ENCODE results near the gene OSBP2. TPM values are rescaled to one million over a fixed set of nuclear protein-coding genes. Genes with fewer than 3 reads are reported as not detected.
A peak's percentile ranks its signal among the peaks of the same experiment; 100 is the strongest.

OSBP2 gene, protein sequence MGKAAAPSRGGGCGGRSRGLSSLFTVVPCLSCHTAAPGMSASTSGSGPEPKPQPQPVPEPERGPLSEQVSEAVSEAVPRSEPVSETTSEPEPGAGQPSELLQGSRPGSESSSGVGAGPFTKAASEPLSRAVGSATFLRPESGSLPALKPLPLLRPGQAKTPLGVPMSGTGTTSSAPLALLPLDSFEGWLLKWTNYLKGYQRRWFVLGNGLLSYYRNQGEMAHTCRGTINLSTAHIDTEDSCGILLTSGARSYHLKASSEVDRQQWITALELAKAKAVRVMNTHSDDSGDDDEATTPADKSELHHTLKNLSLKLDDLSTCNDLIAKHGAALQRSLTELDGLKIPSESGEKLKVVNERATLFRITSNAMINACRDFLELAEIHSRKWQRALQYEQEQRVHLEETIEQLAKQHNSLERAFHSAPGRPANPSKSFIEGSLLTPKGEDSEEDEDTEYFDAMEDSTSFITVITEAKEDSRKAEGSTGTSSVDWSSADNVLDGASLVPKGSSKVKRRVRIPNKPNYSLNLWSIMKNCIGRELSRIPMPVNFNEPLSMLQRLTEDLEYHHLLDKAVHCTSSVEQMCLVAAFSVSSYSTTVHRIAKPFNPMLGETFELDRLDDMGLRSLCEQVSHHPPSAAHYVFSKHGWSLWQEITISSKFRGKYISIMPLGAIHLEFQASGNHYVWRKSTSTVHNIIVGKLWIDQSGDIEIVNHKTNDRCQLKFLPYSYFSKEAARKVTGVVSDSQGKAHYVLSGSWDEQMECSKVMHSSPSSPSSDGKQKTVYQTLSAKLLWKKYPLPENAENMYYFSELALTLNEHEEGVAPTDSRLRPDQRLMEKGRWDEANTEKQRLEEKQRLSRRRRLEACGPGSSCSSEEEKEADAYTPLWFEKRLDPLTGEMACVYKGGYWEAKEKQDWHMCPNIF
- total RNA-seq: 1.9 to 3.6 TPM (median 2.4 TPM) in 3 replicates
- long read RNA-seq, full-length matches to known transcripts: 7 of 13 reads
- long read RNA-seq, partial matches to known transcripts: 1 of 13 reads
- long read RNA-seq, other reads (novel, unspliced or antisense): 5 of 13 reads

DNA sequence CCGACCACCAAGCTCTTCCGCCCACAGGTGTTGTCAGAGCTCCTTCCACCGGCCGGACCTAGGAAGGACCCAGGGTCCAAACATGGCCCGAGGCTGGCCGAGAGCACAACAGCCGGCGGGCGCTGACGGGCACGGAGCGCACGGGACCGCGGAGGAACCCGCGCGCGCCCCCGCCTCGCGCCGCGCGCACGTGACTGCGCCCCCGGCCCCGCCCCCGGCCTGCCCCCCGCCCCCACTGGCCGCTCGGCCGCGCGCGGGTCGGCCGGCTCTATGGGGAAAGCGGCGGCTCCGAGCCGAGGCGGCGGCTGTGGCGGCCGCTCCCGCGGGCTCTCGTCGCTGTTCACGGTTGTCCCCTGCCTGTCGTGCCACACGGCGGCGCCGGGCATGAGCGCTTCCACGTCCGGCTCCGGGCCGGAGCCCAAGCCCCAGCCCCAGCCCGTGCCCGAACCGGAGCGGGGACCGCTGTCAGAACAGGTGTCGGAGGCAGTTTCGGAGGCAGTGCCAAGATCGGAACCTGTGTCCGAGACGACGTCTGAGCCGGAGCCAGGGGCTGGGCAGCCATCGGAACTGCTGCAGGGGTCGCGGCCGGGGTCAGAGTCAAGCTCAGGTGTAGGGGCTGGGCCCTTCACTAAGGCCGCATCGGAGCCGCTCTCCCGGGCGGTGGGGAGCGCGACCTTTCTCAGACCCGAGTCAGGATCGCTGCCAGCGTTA is at the start of gene OSBP2:
OSBP2 (plus strand) TSS at position 235 of the 711 bp plus-strand sequence; CDS start at position 271, 36 bp downstream.
- Mint-ChIP-seq H3K9me3 (ENCODE audit: low read depth) (no peaks in the 10 kb centered on the region), H3K27ac (ENCODE audit: unreplicated experiment) (no peak within 1 kb of the TSS), H3K4me3 (ENCODE audit: unreplicated experiment) (peak within 1 kb of the TSS; percentile 76), H3K36me3 (ENCODE audit: low read depth) (no peaks in the 10 kb centered on the region), H3K27me3 (ENCODE audit: low read depth) (no peaks in the 10 kb centered on the region), H3K4me1 (ENCODE audit: low read depth) (peaks cover 10% of the 10 kb centered on the region)
- TF ChIP-seq, protein P1, sequence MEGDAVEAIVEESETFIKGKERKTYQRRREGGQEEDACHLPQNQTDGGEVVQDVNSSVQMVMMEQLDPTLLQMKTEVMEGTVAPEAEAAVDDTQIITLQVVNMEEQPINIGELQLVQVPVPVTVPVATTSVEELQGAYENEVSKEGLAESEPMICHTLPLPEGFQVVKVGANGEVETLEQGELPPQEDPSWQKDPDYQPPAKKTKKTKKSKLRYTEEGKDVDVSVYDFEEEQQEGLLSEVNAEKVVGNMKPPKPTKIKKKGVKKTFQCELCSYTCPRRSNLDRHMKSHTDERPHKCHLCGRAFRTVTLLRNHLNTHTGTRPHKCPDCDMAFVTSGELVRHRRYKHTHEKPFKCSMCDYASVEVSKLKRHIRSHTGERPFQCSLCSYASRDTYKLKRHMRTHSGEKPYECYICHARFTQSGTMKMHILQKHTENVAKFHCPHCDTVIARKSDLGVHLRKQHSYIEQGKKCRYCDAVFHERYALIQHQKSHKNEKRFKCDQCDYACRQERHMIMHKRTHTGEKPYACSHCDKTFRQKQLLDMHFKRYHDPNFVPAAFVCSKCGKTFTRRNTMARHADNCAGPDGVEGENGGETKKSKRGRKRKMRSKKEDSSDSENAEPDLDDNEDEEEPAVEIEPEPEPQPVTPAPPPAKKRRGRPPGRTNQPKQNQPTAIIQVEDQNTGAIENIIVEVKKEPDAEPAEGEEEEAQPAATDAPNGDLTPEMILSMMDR (IDR thresholded peaks at IDR 0.05): peak; percentile 36
- DNase-seq (ENCODE audit: low spot score): peak; percentile 92

- no peak for DNase-seq (ENCODE audit: low spot score)
- Mint-ChIP-seq H3K9me3 (ENCODE audit: low read depth) (no peaks in the 10 kb centered on the region), H3K36me3 (ENCODE audit: low read depth) (no peaks in the 10 kb centered on the region)
Observed at GRCh38 chr22:30646518-30647160, 48.0 kb upstream of the OSBP2 start.

DNA sequence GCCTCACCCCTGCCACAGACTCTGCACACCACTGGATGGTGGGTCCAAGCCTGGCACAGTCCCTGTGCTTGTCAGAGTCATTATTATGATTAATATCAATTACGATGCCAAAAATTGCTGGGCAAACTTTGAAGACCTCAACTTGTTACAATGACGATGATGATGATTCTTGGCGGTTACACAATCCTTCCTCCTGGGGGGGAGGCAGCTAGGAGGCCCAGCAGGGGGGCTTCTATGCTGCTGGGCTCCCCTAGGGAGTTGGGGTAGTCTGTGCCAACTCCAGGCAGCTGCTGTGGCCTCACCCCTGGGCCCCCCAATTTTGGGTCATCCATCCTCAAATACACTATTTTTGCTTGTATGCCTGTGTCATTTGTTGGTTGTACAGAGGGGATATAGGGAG is 47.1 kb upstream of the OSBP2 start:
- Mint-ChIP-seq H3K27me3 (ENCODE audit: low read depth) (no peaks in the 10 kb centered on the region), H3K4me3 (ENCODE audit: unreplicated experiment) (no peak overlapping the region), H3K9me3 (ENCODE audit: low read depth) (no peaks in the 10 kb centered on the region), H3K27ac (ENCODE audit: unreplicated experiment) (no peak overlapping the region), H3K36me3 (ENCODE audit: low read depth) (no peaks in the 10 kb centered on the region), H3K4me1 (ENCODE audit: low read depth) (peaks cover 19% of the 10 kb centered on the region)
- TF ChIP-seq, protein P1 (IDR thresholded peaks at IDR 0.05): no peak
- DNase-seq (ENCODE audit: low spot score): no peak

More at GRCh38 chr22:30646518-30647160, 48.0 kb upstream of the OSBP2 start:
- Mint-ChIP-seq H3K27ac (ENCODE audit: unreplicated experiment) (no peak overlapping the region), H3K4me1 (ENCODE audit: low read depth) (peaks cover 19% of the 10 kb centered on the region), H3K4me3 (ENCODE audit: unreplicated experiment) (no peak overlapping the region), H3K27me3 (ENCODE audit: low read depth) (no peaks in the 10 kb centered on the region)
- TF ChIP-seq, protein P1 (IDR thresholded peaks at IDR 0.05): no peak

- Mint-ChIP-seq H3K4me1 (ENCODE audit: low read depth) (peaks cover 10% of the 10 kb centered on the region), H3K9me3 (ENCODE audit: low read depth) (no peaks in the 10 kb centered on the region), H3K27ac (ENCODE audit: unreplicated experiment) (peak overlapping the region; percentile 45), H3K36me3 (ENCODE audit: low read depth) (no peaks in the 10 kb centered on the region), H3K27me3 (ENCODE audit: low read depth) (no peaks in the 10 kb centered on the region), H3K4me3 (ENCODE audit: unreplicated experiment) (no peak overlapping the region)
- DNase-seq (ENCODE audit: low spot score): no peak
- TF ChIP-seq, protein P1 (IDR thresholded peaks at IDR 0.05): no peak
Observed at GRCh38 chr22:30648825-30649224, 45.8 kb upstream of the OSBP2 start.
